GM18508 (cell line): ENCODE data around the gene LATS2.

Source experiments
- ATAC-seq: cut with Tn5 transposase; IDR thresholded peaks from one replicate; pipeline ENCODE4 v1.9.1; 2021; ENCODE audit warnings: moderate number of reproducible peaks; ENCODE audit not compliant: insufficient read depth, unreplicated experiment

Gene LATS2

DNA sequence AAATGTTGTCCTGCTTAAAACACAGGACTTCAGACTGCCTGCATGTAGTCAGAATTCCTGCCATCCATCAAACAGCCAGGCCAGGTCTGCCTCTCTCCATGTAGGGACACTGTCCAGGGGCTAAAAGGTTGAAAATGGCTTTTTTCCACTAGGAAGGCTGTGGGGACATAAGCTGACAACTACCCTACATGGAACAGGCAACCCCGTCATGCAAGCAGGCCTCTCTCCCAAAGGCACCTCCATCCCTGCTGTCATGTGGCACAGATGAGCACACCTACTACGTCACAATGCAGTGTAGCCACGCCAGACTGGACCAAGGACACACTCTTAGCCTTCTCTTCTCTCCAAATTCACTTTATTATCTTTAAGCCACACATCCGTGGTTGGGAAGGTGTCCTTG, 40.8 kb downstream of the LATS2 start:
- no peak for ATAC-seq

GRCh38 chr13:21020176-21020575, 41.2 kb downstream of the LATS2 start:
- no peak for ATAC-seq

DNA sequence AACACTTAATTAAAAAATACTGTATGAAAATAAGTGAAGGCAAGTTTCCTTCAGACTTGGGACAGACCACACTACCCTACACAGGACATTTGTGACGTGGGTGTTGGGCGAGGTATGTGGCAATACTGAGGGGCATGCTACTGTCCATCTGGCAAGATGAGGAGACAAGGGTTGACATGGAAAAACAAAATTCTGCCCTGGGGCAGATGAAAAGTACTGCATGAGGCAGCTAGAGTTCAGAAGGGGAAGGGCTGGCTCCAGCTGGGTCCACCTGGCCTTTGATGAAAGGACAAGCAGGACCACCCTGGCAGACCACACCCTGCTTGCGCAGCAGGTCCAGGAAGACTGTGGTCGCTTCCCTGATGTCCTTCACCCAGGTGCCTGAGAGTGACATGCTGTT, 43.2 kb downstream of the LATS2 start:
- ATAC-seq: no peak

- no peak for ATAC-seq
Measured at GRCh38 chr13:21016487-21016886, 44.9 kb downstream of the LATS2 start.

GRCh38 chr13:21015284-21015683, 46.1 kb downstream of the LATS2 start:
- no peak for ATAC-seq

- ATAC-seq: no peak
Measured at GRCh38 chr13:21014502-21015170, 46.8 kb downstream of the LATS2 start.

GRCh38 chr13:21014139-21014501, 47.3 kb downstream of the LATS2 start:
- ATAC-seq: no peak

GRCh38 chr13:21013682-21014038, 47.7 kb downstream of the LATS2 start:
- ATAC-seq: no peak

DNA sequence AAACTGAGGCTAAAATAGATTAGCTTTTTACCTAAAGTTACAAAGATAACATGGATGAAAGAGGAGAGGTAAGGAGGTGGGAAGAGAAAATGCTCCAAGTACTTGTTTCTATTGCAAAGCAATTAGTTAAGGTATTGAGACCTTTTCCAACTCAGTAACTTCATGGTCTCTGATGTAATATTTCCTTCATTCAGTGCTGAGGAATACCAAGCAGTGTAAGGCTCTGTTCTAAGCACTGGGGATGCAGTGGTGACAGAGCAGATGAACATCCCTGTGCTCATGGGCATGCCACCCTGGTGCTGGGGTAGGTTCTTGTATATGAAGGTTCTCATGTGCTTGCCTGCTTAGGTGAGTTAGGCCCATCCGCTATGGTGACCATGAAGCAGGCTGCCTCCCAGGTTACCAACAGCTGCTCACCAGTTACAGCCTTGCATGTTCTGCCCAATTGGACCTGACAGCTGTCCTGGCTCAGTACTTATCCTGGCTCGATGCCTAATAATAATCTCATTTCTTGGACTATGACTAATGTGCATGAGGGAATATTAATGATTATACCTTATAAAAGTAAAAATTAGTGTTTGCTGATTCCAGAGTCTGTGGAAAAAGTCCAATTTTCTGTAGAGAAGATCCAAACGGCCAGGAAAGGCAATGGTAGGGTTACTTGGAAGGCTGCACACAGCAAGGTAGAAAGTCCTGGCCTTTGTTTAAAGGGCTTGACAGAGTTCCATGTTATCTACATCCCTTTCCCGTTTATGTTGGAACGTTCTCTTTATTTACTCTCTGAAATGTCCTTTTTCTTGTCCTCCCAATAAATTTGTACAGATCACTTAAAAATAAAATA, 48.3 kb downstream of the LATS2 start:
- no peak for ATAC-seq

DNA sequence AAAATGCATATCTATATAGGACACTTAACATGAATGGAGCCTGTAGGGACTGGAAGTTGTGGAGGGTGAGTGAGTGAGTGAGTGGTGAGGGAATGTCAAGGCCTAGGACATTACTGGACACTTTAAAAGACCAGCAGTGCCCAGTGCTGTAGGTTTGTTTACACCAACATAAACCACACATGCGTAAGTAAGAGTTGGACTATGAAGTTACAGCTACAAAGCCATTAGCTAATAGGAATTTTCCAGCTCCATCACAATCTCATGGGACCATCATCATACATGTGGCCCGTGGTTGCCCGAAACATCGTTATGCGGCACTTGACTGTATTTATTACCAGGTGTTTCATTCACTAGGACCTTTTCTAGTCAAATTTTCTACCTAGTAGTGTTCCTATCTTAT, 49.2 kb downstream of the LATS2 start:
- no peak for ATAC-seq

DNA sequence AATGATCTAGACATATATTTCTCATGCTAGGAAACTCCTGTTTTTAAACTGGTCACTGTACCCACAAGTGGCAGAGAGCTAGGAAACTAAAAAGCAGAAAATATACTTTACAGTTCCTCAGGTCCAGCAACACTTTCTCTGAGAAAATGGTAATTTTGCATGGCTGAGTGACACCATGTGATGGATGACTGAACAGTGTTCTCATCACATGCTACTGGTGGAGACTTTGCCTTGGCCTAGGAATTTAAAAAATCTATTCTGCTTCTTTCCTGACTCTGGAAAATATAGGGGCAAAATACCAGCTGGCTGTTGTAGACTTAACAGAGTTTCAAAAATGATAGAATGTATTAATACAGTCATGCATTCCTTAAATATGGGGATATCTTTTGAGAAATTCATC, 50.0 kb downstream of the LATS2 start:
- ATAC-seq: no peak

- ATAC-seq: no peak
Measured at GRCh38 chr13:21010621-21011020, 50.8 kb downstream of the LATS2 start.

DNA sequence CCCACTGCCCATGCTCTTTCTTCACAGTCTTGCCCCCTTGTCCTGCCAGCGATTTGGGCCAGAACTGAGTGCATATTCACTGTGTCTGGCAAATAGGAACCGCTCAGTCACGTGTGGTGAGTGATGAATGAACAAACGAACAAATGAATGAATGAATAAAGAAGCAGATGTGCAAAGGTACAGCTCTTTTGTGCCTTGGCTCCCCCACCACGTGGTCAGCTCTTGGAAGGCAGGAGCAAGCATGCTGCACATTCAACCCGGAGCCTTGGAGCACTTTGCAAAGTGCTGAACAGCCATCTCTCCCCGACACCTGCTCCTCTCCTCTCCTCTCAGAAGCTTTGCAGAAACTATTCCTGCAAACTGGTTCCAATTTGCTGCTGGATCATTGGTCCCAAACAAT, 52.4 kb downstream of the LATS2 start:
- ATAC-seq: no peak

- no peak for ATAC-seq
Measured at GRCh38 chr13:21008026-21008425, 53.4 kb downstream of the LATS2 start.

DNA sequence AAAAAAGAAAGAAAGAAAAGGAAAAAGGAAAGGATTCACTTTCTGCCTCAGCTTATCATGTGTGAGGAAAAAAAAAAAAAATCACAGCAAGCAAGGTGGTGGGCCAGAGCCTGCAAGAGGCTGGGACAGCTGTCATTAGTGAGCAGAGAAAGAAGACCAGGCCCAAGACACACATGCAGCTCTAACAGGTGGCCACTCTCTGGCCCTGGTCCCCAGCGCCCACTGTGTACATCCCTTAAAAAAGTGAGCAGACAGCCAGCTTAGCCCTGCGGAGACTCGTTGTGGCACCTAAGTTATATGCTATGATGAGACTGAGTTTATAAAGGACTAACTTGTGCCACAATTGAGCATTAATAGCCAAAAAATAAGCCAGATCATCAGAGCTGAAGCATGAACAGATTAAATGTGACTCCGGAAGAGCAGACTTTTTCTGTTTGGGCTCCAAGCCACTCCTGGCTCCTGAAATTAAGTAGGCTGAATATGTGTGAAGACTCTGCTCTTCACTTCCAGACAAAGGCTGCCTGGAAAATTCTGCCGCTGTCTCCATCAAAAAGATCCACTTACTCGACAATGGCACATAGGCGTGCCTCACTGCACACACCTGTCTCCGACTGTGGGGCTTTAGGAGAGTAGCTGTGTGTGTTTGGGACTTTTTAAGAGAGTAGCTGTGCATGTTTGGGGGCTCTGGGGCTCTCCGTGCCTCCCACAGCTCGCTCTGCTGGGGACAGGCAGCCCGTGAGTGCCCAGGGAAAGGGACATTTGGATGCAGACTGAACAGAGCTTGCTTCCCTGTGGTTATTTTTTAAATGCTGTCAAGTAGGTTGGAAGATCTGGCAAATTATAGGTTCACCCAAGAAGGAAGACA, 55.0 kb downstream of the LATS2 start:
- ATAC-seq: no peak

DNA sequence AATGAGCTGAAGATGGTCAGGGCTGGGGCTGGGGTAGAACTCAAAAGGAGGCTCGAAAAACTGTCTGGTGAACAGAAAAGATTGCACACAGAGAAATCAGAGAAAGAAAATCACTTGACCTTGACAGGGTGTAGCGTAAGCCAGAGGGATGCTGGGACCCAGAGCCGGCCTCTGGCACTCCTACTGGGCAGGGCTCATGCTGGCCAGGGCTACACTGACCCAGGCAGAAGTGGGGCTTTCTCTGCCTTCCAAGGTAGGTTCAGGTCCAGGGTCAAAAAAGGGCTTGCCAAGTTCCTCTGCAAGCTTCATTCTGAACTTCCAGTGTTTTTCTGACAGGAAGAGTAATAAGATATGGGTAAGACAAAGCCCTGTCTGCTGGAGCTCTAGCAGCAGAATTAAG, 56.2 kb downstream of the LATS2 start:
- ATAC-seq: no peak

GRCh38 chr13:21001471-21001870, 59.9 kb downstream of the LATS2 start:
- ATAC-seq: no peak

DNA sequence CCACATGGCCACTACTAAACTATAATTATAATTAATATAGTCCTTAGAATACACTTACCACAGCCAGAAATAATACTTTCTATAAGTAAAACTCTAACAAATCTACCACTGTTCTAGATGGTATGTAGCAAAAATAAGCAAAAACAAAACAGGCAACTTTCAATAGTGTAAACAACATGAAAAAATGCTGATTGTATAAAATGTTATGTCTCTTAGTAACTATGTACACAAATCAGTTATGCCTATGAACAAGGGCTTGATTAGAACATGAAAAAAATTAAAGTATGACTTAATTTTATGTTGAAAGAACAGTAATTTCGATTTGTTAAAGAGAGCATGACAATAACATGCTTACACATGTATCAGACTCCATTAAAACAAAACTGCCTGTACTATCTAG, 60.7 kb downstream of the LATS2 start:
- no peak for ATAC-seq

DNA sequence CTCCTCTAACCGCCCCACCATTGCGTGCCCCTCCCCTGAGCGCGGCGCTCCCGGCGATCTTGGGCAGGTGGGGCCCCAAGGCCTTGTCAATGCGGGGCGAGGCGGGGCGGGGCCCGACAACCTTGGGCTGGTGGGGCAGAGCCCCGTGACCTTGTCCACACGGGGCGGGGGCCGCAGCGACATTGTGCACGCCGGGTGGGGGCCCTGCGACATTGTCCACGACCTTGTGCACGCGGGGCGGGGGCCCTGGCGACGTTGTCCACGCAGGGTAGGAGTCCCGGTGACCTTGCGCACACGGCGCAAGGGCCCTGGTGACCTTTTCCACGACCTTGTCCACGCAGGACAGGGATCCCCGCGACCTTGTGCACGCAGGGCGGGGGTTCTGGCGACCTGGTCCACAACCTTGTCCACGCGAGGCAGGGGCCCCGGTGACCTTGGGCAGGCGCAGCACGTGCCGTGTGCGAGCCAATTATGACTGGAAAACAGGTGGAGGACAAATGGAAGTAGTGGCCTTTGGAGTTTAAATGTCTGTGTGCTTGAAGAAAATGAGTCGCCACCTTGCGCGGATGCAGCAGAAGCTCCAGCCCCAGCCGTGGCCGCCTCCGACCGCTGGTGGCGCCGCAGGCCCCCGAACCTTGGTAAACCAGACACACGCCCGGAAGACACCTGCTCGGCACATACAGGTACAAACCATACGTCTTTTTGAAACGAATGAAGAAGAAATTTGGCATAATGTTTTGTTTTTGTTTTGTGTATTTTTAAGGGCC, 62.6 kb downstream of the LATS2 start:
- no peak for ATAC-seq
